Small intestine (tissue), 7 donors: Measurements from ENCODE around the gene HEBP2. TPM values are rescaled to one million over a fixed set of nuclear protein-coding genes. Genes with fewer than 3 reads are reported as not detected.

Experiments
- DNase-seq, 2 donors: peaks; one replicate each; pipeline versions ENCODE4 v3.0.0 to v3.0.0-alpha.2; 2013
- FAIRE-seq: peaks from 2 replicates; lab custom pipeline; 2012; peaks lifted over from hg19 to GRCh38; lab: Jason Lieb, UNC
- H3K27ac ChIP-seq, 3 donors: one replicate each; pipeline ENCODE4 v1.5.1; 2013; ENCODE audit warnings: low read length in 2 of 3, mild to moderate bottlenecking in 2 of 3, control low read depth in 1 of 3, inconsistent platforms in 1 of 3, low read depth in 1 of 3, moderate library complexity in 1 of 3
- H3K27me3 ChIP-seq, 3 donors: one replicate each; pipeline ENCODE4 v1.6.1; 2013; ENCODE audit warnings: low read length in 3 of 3, inconsistent platforms in 1 of 3; ENCODE audit not compliant: control insufficient read depth in 3 of 3, insufficient read depth in 3 of 3
- H3K36me3 ChIP-seq, 3 donors: one replicate each; pipeline ENCODE4 v1.6.1; 2013; ENCODE audit warnings: low read length in 3 of 3, inconsistent platforms in 1 of 3, low read depth in 1 of 3, mild to moderate bottlenecking in 1 of 3, moderate library complexity in 1 of 3; ENCODE audit not compliant: control insufficient read depth in 3 of 3, insufficient read depth in 2 of 3
- H3K4me1 ChIP-seq, 3 donors: one replicate each; pipeline ENCODE4 v1.6.1; 2013; ENCODE audit warnings: low read length in 2 of 3, inconsistent platforms in 1 of 3, low read depth in 1 of 3, mild to moderate bottlenecking in 1 of 3, moderate library complexity in 1 of 3; ENCODE audit not compliant: control insufficient read depth in 3 of 3, insufficient read depth in 2 of 3
- H3K4me3 ChIP-seq, 3 donors: one replicate each; pipeline ENCODE4 v1.5.1; 2013; ENCODE audit warnings: low read length in 3 of 3, control low read depth in 1 of 3, inconsistent platforms in 1 of 3, low read depth in 1 of 3, mild to moderate bottlenecking in 1 of 3, moderate library complexity in 1 of 3
- H3K9me3 ChIP-seq, 2 donors: one replicate each; pipeline ENCODE4 v1.6.1; 2013; ENCODE audit warnings: low read depth in 1 of 2, low read length in 1 of 2; ENCODE audit not compliant: control insufficient read depth in 2 of 2, insufficient read depth in 1 of 2
- WGBS, 3 donors: extraction: QIAGEN DNeasy Blood & Tissue Kit; methylation state at CpG; one replicate each; pipeline ENCODE4 v1.1.7; 2013; 5-methylcytosine and 5-hydroxymethylcytosine counted together
- polyA plus RNA-seq, 4 donors: library from polyadenylated mRNA; stranded (reverse) in 3 of 4; unstranded in 1 of 4; fragments of 200-250 nt in 3 of 4; fragments of 120-200 nt in 1 of 4; gene quantifications; one replicate each; pipeline versions ENCODE4 v1.2.1 to v1.2.3, GENCODE V29; 2013
- donor health status: healthy with polysubstance abuse.
- donor health status: control.
- donor health status: control.
- donor health status: Bipolar disorder and iron deficiency.
- donor health status: healthy.

Gene HEBP2
- polyA plus RNA-seq, 4 donors: 17.0 to 31.1 (median 24.4) TPM

DNA sequence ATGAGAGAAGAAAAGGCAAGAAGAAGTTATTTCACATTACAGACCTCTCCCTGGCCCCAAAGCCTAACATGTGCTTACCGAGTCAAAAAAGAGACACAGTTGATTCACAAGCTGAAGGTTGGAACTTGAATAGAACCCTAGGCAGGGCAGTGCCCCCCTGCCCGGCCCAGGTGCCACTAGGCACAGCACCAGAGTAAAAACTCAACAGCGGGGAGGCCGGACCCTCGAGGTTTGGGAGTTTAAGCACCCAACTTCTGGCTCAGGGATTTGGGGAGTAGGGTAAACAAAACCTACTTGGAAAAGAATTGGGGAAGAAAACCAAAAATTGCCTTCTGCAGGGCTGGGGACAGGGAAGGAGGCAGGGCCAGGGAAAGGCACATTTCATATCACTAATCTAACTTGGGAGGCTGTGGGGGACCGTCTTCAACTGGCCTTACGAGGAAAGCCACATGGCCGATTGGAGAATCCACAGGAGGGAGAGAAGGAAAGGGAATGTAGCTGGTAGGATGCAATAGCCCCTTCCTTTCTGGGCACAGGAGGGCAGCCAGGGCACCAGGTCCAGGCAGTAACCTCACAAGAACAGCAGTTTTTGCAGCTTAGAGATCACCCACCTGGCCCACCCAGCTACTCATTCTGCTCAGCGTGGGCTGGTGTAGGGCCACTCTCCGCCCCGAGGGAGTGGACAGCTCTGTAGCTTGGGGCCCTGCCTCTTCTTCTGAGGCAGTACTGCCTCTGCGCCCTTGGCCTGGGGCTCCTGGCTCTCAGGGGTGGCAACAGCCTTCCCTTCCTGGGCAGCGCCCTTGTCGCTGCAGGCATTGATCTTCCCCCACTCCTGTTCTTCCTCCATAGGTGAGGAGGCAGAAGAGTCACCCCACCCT lies 1.8 kb upstream of the HEBP2 start:
- peaks cover 0 to 15% (median 2%) of the 10 kb centered on the region in 3 donors for H3K4me1 ChIP-seq
- H3K9me3 ChIP-seq: no peaks in the 10 kb centered on the region
- DNase-seq: no peak
- no peaks in the 10 kb centered on the region for H3K27me3 ChIP-seq
- FAIRE-seq: no peak
- no peak overlapping the region for H3K27ac ChIP-seq
- H3K36me3 ChIP-seq: peaks cover 0 to 6% (median 5%) of the 10 kb centered on the region in 3 donors
- 92 to 97% (median 95%) methylated on average over 14 of the region's 14 CpGs for WGBS, 3 donors
- no peak overlapping the region for H3K4me3 ChIP-seq

DNA sequence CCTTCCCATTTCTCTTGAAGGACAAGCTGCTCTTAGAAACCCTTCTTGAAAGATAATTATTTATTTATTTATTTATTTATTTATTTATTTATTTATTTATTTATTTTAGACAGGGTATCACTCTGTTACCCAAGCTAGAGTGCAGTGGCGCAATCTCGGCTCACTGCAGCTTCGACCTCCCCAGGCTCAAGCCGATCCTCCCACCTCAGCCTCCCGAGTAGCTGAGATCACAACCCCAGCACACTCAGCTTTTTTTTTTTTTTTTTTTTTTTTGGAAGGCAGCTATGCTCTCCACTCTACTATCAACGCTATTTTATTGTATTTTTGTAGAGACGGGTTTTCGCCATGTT lies 1.2 kb upstream of the HEBP2 start:
- no peak for DNase-seq
- H3K27ac ChIP-seq: peak overlapping the region in 1 of 3 donors; percentile 98
- H3K9me3 ChIP-seq: no peaks in the 10 kb centered on the region
- peak overlapping the region in 1 of 3 donors; percentile 92 for H3K4me3 ChIP-seq
- peaks cover 0 to 15% (median 2%) of the 10 kb centered on the region in 3 donors for H3K4me1 ChIP-seq
- no peaks in the 10 kb centered on the region for H3K27me3 ChIP-seq
- 85 to 92% (median 85%) methylated on average over 8 of the region's 8 CpGs for WGBS, 3 donors
- FAIRE-seq: no peak
- peaks cover 2 to 12% (median 7%) of the 10 kb centered on the region in 3 donors for H3K36me3 ChIP-seq

- Histone ChIP-seq H3K36me3 (peaks cover 4 to 14% (median 9%) of the 10 kb centered on the region in 3 donors), H3K4me1 (peaks cover 0 to 15% (median 2%) of the 10 kb centered on the region in 3 donors), H3K27ac (peak overlapping the region; percentile 73 to 98 (median 91)), H3K27me3 (no peaks in the 10 kb centered on the region), H3K4me3 (peak overlapping the region; percentile 85 to 92 (median 90)), H3K9me3 (no peaks in the 10 kb centered on the region)
- FAIRE-seq (no peak), DNase-seq (peak in 1 of 2 donors; percentile 13)
- WGBS, 3 donors: 0 to 2% (median 0%) methylated on average over 28 to 30 of the region's 30 CpGs
Measured at GRCh38 chr6:138403324-138403800, 661 bp upstream of the HEBP2 start.

DNA sequence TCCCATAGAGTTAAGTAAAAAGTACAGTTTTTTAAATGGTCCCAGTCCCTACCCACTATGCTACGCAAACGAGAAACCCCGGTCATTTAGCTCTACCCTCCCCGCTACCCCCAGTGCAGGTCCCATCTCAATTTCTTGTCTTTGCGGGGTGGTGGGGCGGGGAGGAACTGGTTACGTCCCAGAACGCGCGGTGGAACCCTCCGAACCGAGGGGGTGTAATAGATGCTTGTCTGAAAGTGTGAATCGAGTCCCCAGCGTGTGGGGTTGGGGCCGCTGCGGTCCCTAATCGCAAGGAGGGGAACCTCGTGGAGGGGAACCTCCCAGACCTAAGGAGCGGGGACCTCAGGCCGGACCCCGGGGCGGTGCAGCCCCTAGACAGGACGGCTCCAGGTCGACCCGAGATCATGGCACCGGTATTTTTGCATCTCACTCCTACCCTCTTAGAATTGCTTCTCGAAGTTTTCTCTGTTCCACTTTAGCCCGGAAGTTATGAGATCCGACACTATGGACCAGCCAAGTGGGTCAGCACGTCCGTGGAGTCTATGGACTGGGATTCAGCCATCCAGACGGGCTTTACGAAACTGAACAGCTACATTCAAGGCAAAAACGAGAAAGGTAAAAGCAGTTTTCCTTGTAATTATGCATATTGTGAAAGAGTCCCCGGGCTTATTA lies 779 bp downstream of the HEBP2 start:
- Histone ChIP-seq H3K27me3 (no peaks in the 10 kb centered on the region), H3K9me3 (no peaks in the 10 kb centered on the region), H3K4me3 (peak overlapping the region; percentile 85 to 92 (median 90)), H3K4me1 (peaks cover 0 to 15% (median 2%) of the 10 kb centered on the region in 3 donors), H3K36me3 (peaks cover 10 to 27% (median 14%) of the 10 kb centered on the region in 3 donors), H3K27ac (peak overlapping the region; percentile 73 to 98 (median 91))
- DNase-seq (peak; percentile 44 to 68), FAIRE-seq (no peak)
- WGBS, 3 donors: 3 to 9% (median 5%) methylated on average over 35 of the region's 35 CpGs

- Histone ChIP-seq H3K27ac (peak overlapping the region in 2 of 3 donors; percentile 5 to 52), H3K27me3 (no peaks in the 10 kb centered on the region), H3K36me3 (peaks cover 10 to 33% (median 14%) of the 10 kb centered on the region in 3 donors), H3K4me3 (no peak overlapping the region), H3K4me1 (peaks cover 0 to 15% (median 2%) of the 10 kb centered on the region in 3 donors), H3K9me3 (no peaks in the 10 kb centered on the region)
- DNase-seq: no peak
- 37 to 74% (median 56%) methylated on average over 5 of the region's 5 CpGs for WGBS, 3 donors
- FAIRE-seq: no peak
Measured at GRCh38 chr6:138405816-138406413, 1.9 kb downstream of the HEBP2 start.

DNA sequence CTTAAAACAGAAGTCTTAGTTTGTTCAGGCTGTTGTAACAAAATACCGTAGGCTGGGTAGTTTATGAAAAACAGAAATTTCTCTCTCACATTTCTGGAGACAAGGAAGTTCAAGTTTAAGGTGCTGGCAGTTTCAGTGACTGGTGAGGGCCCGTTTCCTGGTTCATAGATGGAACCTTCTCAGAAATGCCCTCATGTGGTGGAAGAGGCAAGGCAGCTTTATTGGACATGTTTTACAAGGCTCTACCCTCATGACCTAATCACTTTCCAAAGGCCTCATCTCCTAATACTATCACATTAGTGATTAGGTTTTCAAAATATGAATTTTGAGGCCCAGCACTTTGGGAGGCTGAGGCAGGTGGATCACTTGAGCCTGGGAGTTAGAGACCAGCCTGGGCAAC lies 2.4 kb downstream of the HEBP2 start:
- H3K4me3 ChIP-seq: no peak overlapping the region
- no peaks in the 10 kb centered on the region for H3K9me3 ChIP-seq
- DNase-seq (peak; percentile 37 to 74), FAIRE-seq (no peak)
- H3K4me1 ChIP-seq: peaks cover 0 to 15% (median 2%) of the 10 kb centered on the region in 3 donors
- 27 to 56% (median 37%) methylated on average over 2 of the region's 2 CpGs for WGBS, 3 donors
- H3K27ac ChIP-seq: peak overlapping the region in 1 of 3 donors; percentile 5
- H3K27me3 ChIP-seq: no peaks in the 10 kb centered on the region
- H3K36me3 ChIP-seq: peaks cover 13 to 34% (median 14%) of the 10 kb centered on the region in 3 donors

DNA sequence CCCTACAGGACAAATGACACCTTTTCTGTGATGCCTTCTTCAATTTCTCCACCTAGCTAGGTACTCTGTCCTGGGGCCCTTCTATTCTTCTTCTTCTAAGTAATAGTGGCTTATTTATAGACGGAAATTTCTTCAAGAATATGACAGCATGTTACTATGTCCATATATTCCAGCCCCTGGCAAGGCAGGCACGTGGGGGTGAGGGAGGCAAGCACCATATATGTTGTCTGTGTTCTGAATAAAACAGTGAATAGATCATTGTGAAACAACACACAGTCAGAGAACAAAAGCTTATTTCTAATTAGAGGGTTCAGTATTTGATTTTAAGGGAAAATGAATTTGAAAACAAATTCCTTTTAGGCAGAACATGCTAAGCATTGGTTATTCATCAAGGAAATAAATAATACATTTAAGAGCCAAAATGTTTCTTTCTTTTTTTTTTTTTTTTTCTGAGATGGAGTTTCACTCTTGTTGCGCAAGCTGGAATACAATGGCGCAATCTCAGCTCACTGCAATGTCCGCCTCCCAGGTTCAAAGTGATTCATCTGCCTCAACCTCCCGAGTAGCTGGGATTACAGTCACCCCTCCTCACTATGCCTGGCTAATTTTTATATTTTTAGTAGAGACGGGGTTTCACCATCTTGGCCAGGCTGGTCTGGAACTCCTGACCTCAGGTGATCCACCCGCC lies 6.2 kb downstream of the HEBP2 start:
- Histone ChIP-seq H3K36me3 (peaks cover 17 to 54% (median 20%) of the 10 kb centered on the region in 3 donors), H3K4me3 (no peak overlapping the region), H3K27me3 (no peaks in the 10 kb centered on the region), H3K9me3 (no peaks in the 10 kb centered on the region), H3K4me1 (peaks cover 0 to 10% (median 2%) of the 10 kb centered on the region in 3 donors), H3K27ac (no peak overlapping the region)
- 86 to 89% (median 87%) methylated on average over 8 of the region's 8 CpGs for WGBS, 3 donors
- DNase-seq: peak in 1 of 2 donors; percentile 32
- no peak for FAIRE-seq
